ENCODE measurements around the gene PRELP.
A peak's percentile ranks its signal among the peaks of the same experiment; 100 is the strongest.

Gene PRELP

GRCh38 chr1:203503836-203504235 lies 28.2 kb downstream of the PRELP start:
- no peak for DNase-seq (ENCODE audit: low read depth)
- no peak overlapping the region for H3K4me3 ChIP-seq (ENCODE audit: low read depth, low read length)
- TF ChIP-seq MYC (IDR thresholded peaks at IDR 0.05; ENCODE audit: low read depth, low read length) (no peak), POLR2A (IDR thresholded peaks at IDR 0.05; ENCODE audit: extremely low read depth, insufficient read length) (no peak)

DNA sequence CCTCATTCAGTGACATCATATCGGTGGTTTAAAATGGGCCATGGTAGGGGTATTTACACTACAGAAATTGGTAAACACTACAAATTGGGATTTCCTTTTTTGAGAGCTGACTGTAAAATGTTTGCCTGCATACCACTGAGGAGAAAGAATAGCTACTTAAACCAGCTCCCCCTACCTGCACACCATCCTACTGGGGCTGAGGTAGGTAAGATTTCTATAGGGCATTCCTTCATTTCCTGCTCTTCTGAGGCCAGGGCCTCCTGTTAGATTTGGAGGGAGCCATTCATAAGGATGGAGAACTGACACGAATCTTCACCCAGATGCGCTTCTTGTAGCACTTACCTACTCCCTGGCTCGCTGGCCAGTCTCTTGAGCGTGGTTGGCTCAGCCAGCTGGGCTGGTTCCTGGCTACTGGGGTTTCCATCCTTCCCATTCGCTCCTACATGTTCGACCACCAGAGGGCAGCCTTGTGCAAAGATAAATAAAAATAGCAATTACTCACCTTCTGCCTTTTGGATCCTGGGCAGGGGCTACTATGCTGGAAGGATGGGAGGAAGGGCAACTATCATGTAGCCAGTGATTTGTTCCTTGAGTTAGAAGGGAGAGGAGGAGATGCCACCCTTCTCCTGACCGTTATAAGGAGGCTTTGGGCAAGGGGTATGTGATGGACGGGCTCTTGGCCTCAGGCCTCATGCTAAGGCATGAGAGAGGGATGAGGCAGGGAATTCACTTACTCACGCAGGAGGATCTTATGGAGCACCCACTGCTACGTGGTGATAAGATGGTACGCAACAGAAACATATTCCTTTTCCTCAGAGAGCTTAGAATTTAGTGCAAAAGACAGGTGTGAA lies 29.0 kb downstream of the PRELP start:
- no peak for TF ChIP-seq MYC (IDR thresholded peaks at IDR 0.05; ENCODE audit: low read depth, low read length)
- TF ChIP-seq, protein P1, sequence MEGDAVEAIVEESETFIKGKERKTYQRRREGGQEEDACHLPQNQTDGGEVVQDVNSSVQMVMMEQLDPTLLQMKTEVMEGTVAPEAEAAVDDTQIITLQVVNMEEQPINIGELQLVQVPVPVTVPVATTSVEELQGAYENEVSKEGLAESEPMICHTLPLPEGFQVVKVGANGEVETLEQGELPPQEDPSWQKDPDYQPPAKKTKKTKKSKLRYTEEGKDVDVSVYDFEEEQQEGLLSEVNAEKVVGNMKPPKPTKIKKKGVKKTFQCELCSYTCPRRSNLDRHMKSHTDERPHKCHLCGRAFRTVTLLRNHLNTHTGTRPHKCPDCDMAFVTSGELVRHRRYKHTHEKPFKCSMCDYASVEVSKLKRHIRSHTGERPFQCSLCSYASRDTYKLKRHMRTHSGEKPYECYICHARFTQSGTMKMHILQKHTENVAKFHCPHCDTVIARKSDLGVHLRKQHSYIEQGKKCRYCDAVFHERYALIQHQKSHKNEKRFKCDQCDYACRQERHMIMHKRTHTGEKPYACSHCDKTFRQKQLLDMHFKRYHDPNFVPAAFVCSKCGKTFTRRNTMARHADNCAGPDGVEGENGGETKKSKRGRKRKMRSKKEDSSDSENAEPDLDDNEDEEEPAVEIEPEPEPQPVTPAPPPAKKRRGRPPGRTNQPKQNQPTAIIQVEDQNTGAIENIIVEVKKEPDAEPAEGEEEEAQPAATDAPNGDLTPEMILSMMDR (IDR thresholded peaks at IDR 0.05; ENCODE audit: low read depth, low read length): peak; percentile 58
- peak; percentile 75 for DNase-seq (ENCODE audit: low read depth)
- H3K4me3 ChIP-seq (ENCODE audit: low read depth, low read length): no peak overlapping the region

- no peak for TF ChIP-seq MYC (IDR thresholded peaks at IDR 0.05; ENCODE audit: low read depth, low read length)
- no peak for TF ChIP-seq MAX (IDR thresholded peaks at IDR 0.05; ENCODE audit: low read depth, low read length)
- TF ChIP-seq, protein P1 (IDR thresholded peaks at IDR 0.05; ENCODE audit: low read depth, low read length): no peak
- no peak for TF ChIP-seq POLR2A (IDR thresholded peaks at IDR 0.05; ENCODE audit: extremely low read depth, insufficient read length)
- no peak overlapping the region for H3K4me3 ChIP-seq (ENCODE audit: low read depth, low read length)
- DNase-seq (ENCODE audit: low read depth): no peak
Observed at GRCh38 chr1:203505526-203506204, 30.1 kb downstream of the PRELP start.

DNA sequence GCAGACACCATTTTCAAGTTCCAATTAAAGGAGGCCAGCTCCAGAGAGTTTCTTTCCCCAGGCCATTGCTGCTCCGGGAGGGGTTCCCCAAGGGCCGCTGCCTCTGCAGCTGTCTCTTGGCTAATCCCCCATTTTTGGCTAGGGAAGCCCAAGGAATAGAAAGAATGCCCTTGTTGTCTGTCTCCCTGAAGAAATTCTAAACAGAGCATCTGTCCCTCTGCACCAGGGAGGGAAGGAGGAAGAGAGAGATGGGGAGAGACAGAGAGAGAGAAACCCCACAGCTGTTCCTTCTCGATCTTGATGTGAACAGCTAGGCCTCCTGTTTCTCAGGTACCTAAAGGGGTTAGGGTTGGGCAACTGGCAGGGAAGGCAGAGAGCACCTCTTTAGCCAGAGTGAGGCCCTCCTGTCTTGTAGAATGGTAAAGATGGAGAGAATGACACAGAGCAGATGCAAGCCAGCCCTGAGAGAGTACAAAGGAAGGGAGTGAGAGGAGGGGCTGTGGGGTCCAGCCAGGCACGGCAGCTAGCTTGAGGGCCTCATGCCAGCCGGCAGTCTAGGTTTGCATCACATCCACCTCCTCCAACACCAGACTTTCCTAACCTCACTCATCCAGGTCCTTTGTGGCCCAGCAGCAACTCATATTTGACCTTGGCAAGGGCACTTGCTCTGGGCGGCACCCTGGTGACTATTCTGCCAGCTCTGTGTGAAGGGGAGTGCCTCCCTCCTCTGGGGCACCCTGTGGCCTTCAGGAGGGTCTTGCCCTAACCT lies 31.4 kb downstream of the PRELP start:
- no peak for DNase-seq (ENCODE audit: low read depth)
- H3K4me3 ChIP-seq (ENCODE audit: low read depth, low read length): no peak overlapping the region
- TF ChIP-seq MAX (IDR thresholded peaks at IDR 0.05; ENCODE audit: low read depth, low read length) (no peak), POLR2A (IDR thresholded peaks at IDR 0.05; ENCODE audit: extremely low read depth, insufficient read length) (no peak), MYC (IDR thresholded peaks at IDR 0.05; ENCODE audit: low read depth, low read length) (no peak)
- TF ChIP-seq, protein P1 (IDR thresholded peaks at IDR 0.05; ENCODE audit: low read depth, low read length): no peak

- no peak overlapping the region for H3K4me3 ChIP-seq (ENCODE audit: low read depth, low read length)
- TF ChIP-seq MAX (IDR thresholded peaks at IDR 0.05; ENCODE audit: low read depth, low read length) (no peak), POLR2A (IDR thresholded peaks at IDR 0.05; ENCODE audit: extremely low read depth, insufficient read length) (no peak), MYC (IDR thresholded peaks at IDR 0.05; ENCODE audit: low read depth, low read length) (no peak)
- TF ChIP-seq, protein P1 (IDR thresholded peaks at IDR 0.05; ENCODE audit: low read depth, low read length): no peak
- DNase-seq (ENCODE audit: low read depth): no peak
Observed at GRCh38 chr1:203507759-203508158, 32.2 kb downstream of the PRELP start.

- DNase-seq (ENCODE audit: low read depth): no peak
- no peak overlapping the region for H3K4me3 ChIP-seq (ENCODE audit: low read depth, low read length)
- TF ChIP-seq MYC (IDR thresholded peaks at IDR 0.05; ENCODE audit: low read depth, low read length) (no peak), MAX (IDR thresholded peaks at IDR 0.05; ENCODE audit: low read depth, low read length) (no peak), POLR2A (IDR thresholded peaks at IDR 0.05; ENCODE audit: extremely low read depth, insufficient read length) (no peak)
- TF ChIP-seq, protein P1 (IDR thresholded peaks at IDR 0.05; ENCODE audit: low read depth, low read length): no peak
Observed at GRCh38 chr1:203508463-203509073, 33.0 kb downstream of the PRELP start.

Measured in NB4 (cell line).